ENCODE data around the gene PSMB11.

Gene PSMB11

GRCh38 chr14:23085458-23085857, 43.4 kb downstream of the PSMB11 start:
- DNase-seq (ENCODE audit: low spot score), result no peak

GRCh38 chr14:23086565-23086964, 44.6 kb downstream of the PSMB11 start:
- no peak for DNase-seq (ENCODE audit: low spot score)

GRCh38 chr14:23089498-23090253, 47.7 kb downstream of the PSMB11 start:
- DNase-seq (ENCODE audit: low spot score), result no peak

- DNase-seq (ENCODE audit: low spot score), result no peak
These were observed 48.2 kb downstream of the PSMB11 start for GRCh38 chr14:23090254-23090636.

GRCh38 chr14:23091294-23092225, 49.5 kb downstream of the PSMB11 start:
- DNase-seq (ENCODE audit: low spot score), result no peak

GRCh38 chr14:23093104-23093503, 51.1 kb downstream of the PSMB11 start:
- DNase-seq (ENCODE audit: low spot score), result no peak

- no peak for DNase-seq (ENCODE audit: low spot score)
These were observed 51.5 kb downstream of the PSMB11 start for GRCh38 chr14:23093526-23093925.
